SK-N-SH treated with all-trans-retinoic acid at 6 μM for 48 hours (cell line): Measurements from ENCODE around the gene KIF26A.
A peak's percentile ranks its signal among the peaks of the same experiment; 100 is the strongest.

Source experiments
- ATAC-seq: fragments of 200-7000 bp; cut with Tn5 transposase; 3 replicates; pipeline ENCODE4 v1.9.1; 2020; ENCODE audit warnings: mild to moderate bottlenecking, moderate library complexity
- BACH2 ChIP-seq: fragments of 250-450 bp; sonication (Bioruptor Pico); IDR thresholded peaks from 2 replicates; pipeline ENCODE4 v1.9.0; 2021; ENCODE audit warnings: mild to moderate bottlenecking, borderline replicate concordance
- CSDC2 ChIP-seq: fragments of 250-450 bp; sonication (Bioruptor Pico); IDR thresholded peaks from 2 replicates; pipeline ENCODE4 v1.5.0; 2020; ENCODE audit warnings: mild to moderate bottlenecking, moderate library complexity
- CSRNP3 ChIP-seq: fragments of 250-450 bp; sonication (Bioruptor Pico); IDR thresholded peaks from 2 replicates; pipeline ENCODE4 v1.5.1; 2021; ENCODE audit warnings: mild to moderate bottlenecking, moderate library complexity
- ESRRG ChIP-seq: fragments of 250-450 bp; sonication (Bioruptor Pico); IDR thresholded peaks from 2 replicates; pipeline ENCODE4 v1.6.1; 2021; ENCODE audit warnings: mild to moderate bottlenecking
- ISL1 ChIP-seq: fragments of 250-450 bp; sonication (Bioruptor Pico); IDR thresholded peaks from 2 replicates; pipeline ENCODE4 v2.1.2; 2022; ENCODE audit warnings: mild to moderate bottlenecking, moderate library complexity
- OSR1 ChIP-seq: fragments of 250-450 bp; sonication (Bioruptor Pico); IDR thresholded peaks from 2 replicates; pipeline ENCODE4 v1.8.0; 2022; ENCODE audit warnings: moderate library complexity, mild to moderate bottlenecking, inconsistent platforms
- PATZ1 ChIP-seq: fragments of 250-450 bp; sonication (Bioruptor Pico); IDR thresholded peaks from 2 replicates; pipeline ENCODE4 v1.8.0; 2020; ENCODE audit warnings: mild to moderate bottlenecking, moderate library complexity, borderline replicate concordance
- PPARA ChIP-seq: fragments of 250-450 bp; sonication (Bioruptor Pico); IDR thresholded peaks from 2 replicates; pipeline ENCODE4 v1.5.0; 2020; ENCODE audit warnings: mild to moderate bottlenecking, borderline replicate concordance
- RARB ChIP-seq: fragments of 250-450 bp; sonication (Bioruptor Pico); IDR thresholded peaks from 2 replicates; pipeline ENCODE4 v1.8.0; 2021; ENCODE audit warnings: mild to moderate bottlenecking, moderate library complexity
- SNAI2 ChIP-seq: fragments of 250-450 bp; sonication (Bioruptor Pico); IDR thresholded peaks from 2 replicates; pipeline ENCODE4 v1.5.0; 2020; ENCODE audit warnings: mild to moderate bottlenecking, moderate library complexity
- TCF4 ChIP-seq: fragments of 250-450 bp; sonication (Bioruptor Pico); IDR thresholded peaks from 2 replicates; pipeline ENCODE4 v1.8.0; 2021; ENCODE audit warnings: mild to moderate bottlenecking, moderate library complexity, borderline replicate concordance
- ZC3H10 ChIP-seq: fragments of 250-450 bp; sonication (Bioruptor Pico); IDR thresholded peaks from 2 replicates; pipeline ENCODE4 v1.5.1; 2021; ENCODE audit warnings: mild to moderate bottlenecking, moderate library complexity
- ZFP3 ChIP-seq: fragments of 250-450 bp; sonication (Bioruptor Pico); IDR thresholded peaks from 2 replicates; pipeline ENCODE4 v1.5.0; 2020; ENCODE audit warnings: mild to moderate bottlenecking, moderate library complexity
- ZNF565 ChIP-seq: fragments of 450-650 bp; formaldehyde crosslinking; conservative IDR thresholded peaks from 2 replicates; pipeline ENCODE4 v1.5.0; 2020; ENCODE audit warnings: low read depth, mild to moderate bottlenecking, moderate library complexity
- ZNF70 ChIP-seq: fragments of 450-650 bp; formaldehyde crosslinking; IDR thresholded peaks from 2 replicates; pipeline ENCODE4 v1.5.0; 2020; ENCODE audit warnings: mild to moderate bottlenecking, moderate library complexity
- TF ChIP-seq, protein P1 (sequence below): fragments of 250-450 bp; sonication (Bioruptor Pico); IDR thresholded peaks from 2 replicates; pipeline ENCODE4 v1.5.1; 2020; ENCODE audit warnings: low read depth, mild to moderate bottlenecking, moderate library complexity
- TF ChIP-seq, protein P2 (sequence below): fragments of 250-450 bp; sonication (Bioruptor Pico); IDR thresholded peaks from 2 replicates; pipeline ENCODE4 v1.8.0; 2021; ENCODE audit warnings: low read depth, mild to moderate bottlenecking, moderate library complexity, borderline replicate concordance
- TF ChIP-seq, protein P3 (sequence below): fragments of 250-450 bp; sonication (Bioruptor Pico); IDR thresholded peaks from 2 replicates; pipeline ENCODE4 v1.5.0; 2020; ENCODE audit warnings: mild to moderate bottlenecking, moderate library complexity

KIF26A gene

GRCh38 chr14:104149617-104150135, 11.3 kb downstream of the KIF26A start:
- ATAC-seq, result peak; percentile 87
- TF ChIP-seq, protein P1, sequence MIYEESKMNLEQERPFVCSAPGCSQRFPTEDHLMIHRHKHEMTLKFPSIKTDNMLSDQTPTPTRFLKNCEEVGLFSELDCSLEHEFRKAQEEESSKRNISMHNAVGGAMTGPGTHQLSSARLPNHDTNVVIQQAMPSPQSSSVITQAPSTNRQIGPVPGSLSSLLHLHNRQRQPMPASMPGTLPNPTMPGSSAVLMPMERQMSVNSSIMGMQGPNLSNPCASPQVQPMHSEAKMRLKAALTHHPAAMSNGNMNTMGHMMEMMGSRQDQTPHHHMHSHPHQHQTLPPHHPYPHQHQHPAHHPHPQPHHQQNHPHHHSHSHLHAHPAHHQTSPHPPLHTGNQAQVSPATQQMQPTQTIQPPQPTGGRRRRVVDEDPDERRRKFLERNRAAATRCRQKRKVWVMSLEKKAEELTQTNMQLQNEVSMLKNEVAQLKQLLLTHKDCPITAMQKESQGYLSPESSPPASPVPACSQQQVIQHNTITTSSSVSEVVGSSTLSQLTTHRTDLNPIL (CRISPR knock-in tag), result no peak
- no peak for TF ChIP-seq RARB (CRISPR knock-in tag)
- TF ChIP-seq ZNF565 (CRISPR knock-in tag), result no peak
- no peak for TF ChIP-seq OSR1 (CRISPR knock-in tag)
- TF ChIP-seq PPARA (CRISPR knock-in tag), result no peak
- TF ChIP-seq, protein P2, sequence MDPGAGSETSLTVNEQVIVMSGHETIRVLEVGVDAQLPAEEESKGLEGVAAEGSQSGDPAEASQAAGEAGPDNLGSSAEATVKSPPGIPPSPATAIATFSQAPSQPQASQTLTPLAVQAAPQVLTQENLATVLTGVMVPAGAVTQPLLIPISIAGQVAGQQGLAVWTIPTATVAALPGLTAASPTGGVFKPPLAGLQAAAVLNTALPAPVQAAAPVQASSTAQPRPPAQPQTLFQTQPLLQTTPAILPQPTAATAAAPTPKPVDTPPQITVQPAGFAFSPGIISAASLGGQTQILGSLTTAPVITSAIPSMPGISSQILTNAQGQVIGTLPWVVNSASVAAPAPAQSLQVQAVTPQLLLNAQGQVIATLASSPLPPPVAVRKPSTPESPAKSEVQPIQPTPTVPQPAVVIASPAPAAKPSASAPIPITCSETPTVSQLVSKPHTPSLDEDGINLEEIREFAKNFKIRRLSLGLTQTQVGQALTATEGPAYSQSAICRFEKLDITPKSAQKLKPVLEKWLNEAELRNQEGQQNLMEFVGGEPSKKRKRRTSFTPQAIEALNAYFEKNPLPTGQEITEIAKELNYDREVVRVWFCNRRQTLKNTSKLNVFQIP (CRISPR knock-in tag), result no peak
- TF ChIP-seq CSRNP3 (CRISPR knock-in tag), result no peak
- TF ChIP-seq BACH2, result no peak
- TF ChIP-seq, protein P3, sequence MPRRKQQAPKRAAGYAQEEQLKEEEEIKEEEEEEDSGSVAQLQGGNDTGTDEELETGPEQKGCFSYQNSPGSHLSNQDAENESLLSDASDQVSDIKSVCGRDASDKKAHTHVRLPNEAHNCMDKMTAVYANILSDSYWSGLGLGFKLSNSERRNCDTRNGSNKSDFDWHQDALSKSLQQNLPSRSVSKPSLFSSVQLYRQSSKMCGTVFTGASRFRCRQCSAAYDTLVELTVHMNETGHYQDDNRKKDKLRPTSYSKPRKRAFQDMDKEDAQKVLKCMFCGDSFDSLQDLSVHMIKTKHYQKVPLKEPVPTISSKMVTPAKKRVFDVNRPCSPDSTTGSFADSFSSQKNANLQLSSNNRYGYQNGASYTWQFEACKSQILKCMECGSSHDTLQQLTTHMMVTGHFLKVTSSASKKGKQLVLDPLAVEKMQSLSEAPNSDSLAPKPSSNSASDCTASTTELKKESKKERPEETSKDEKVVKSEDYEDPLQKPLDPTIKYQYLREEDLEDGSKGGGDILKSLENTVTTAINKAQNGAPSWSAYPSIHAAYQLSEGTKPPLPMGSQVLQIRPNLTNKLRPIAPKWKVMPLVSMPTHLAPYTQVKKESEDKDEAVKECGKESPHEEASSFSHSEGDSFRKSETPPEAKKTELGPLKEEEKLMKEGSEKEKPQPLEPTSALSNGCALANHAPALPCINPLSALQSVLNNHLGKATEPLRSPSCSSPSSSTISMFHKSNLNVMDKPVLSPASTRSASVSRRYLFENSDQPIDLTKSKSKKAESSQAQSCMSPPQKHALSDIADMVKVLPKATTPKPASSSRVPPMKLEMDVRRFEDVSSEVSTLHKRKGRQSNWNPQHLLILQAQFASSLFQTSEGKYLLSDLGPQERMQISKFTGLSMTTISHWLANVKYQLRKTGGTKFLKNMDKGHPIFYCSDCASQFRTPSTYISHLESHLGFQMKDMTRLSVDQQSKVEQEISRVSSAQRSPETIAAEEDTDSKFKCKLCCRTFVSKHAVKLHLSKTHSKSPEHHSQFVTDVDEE, result no peak
- TF ChIP-seq ISL1, result no peak

DNA sequence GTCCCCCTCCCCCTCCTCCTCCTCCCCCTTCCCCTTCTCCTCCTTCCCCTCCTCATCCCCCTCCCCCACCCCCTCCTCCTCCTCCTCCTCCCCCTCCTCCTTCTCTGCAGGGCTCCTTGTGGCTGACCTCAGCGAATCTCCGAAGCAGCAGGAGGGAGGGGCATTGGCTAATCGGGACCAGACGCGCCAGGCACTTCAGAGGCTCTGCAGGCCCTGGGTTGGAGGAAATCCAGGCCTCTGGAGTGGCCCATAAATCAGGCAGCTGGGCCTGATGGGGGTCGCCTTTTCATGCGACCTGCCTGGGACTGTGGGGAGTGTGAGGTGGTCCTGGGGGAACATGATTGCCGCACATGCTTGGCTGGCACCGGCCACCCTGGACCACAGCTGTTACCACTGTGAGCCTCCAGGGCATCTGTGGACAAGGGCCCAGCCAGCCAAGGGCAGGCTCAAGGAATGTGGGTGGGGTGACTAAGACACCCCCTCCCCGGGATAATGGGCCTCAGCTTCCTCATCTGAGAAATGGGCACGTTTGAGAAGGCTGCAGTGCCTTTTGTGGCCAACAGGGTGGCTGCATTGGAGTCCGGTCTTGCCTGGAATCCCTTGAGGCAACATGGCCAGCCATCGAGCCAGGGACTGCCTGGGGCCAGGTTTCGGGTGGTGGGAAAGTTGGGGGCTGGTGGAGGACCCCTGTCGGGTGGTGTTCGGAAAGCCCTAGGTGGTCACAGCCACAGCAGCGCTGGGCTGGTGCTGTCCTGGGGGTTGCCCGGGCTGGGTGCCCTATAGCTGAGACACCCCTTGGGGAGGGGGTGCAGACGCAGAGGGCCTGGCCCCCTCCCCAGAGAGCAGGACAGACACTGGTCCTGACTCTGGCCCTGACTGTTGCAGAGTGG, 12.0 kb downstream of the KIF26A start:
- 0 out of 2 replicates have a peak, but pooled peaks have one; percentile 30 for TF ChIP-seq ZNF70
- no peak for TF ChIP-seq PPARA (CRISPR knock-in tag)
- TF ChIP-seq, protein P3, result peak; percentile 96
- TF ChIP-seq SNAI2 (CRISPR knock-in tag), result 0 out of 2 replicates have a peak, but pooled peaks have one; percentile 52
- peak; percentile 98 for TF ChIP-seq PATZ1 (CRISPR knock-in tag)
- no peak for TF ChIP-seq OSR1 (CRISPR knock-in tag)
- 0 out of 2 replicates have a peak, but pooled peaks have one; percentile 7 for TF ChIP-seq ISL1
- TF ChIP-seq ZNF565 (CRISPR knock-in tag), result peak; percentile 86
- TF ChIP-seq ZC3H10, result no peak
- TF ChIP-seq CSRNP3 (CRISPR knock-in tag), result peak; percentile 58; the same call in 1 of the 2 replicates
- TF ChIP-seq CSDC2 (CRISPR knock-in tag), result no peak; the same call in 1 of the 2 replicates
- TF ChIP-seq TCF4 (CRISPR knock-in tag), result peak; percentile 90
- no peak for TF ChIP-seq ESRRG
- TF ChIP-seq, protein P1 (CRISPR knock-in tag), result 0 out of 2 replicates have a peak, but pooled peaks have one; percentile 37
- TF ChIP-seq ZFP3, result peak; percentile 29; the same call in 1 of the 2 replicates
- peak; percentile 85 for ATAC-seq
